ENCODE measurements around the gene ALK. TPM values are rescaled to one million over a fixed set of nuclear protein-coding genes. Genes with fewer than 3 reads are reported as not detected.

The ALK gene
- polyA plus RNA-seq, 1 of the 3 experiments (the other 2 are of a cell fraction), result 0.30 TPM

DNA sequence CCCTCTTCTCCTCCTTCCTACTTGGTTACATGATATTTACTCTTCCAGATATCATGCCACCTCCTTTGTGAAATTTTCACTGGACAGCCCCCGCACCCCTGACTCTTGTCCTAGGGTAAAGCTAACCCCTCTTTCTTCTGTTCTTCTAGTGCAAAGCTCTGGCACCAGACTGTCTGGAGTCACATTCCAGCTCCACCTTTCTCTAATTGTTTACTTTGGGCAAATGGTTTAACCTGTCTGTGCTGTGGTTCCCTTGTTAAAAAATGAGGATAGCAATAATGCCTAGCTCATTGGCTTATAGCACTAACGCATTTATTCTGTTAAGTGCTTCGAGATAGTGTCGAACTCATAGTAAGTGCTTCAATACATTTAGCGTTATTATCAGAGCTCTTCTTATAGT, 306.2 kb downstream of the ALK start:
- ChIA-PET CTCF (interaction anchor here (0.7 to 0.9 kb wide), 4 partner anchors 15 to 307 kb away, joined by 3 read pairs; no protein-coding TSS in a partner anchor), POLR2A (interaction anchor here (0.7 to 2.4 kb wide), 2 partner anchors 35 to 305 kb away, joined by 3 to 11 read pairs; no protein-coding TSS in a partner anchor)
- H3K4me3 ChIP-seq (ENCODE audit: low read depth in 2 of 2, low read length in 1 of 2), result no peak overlapping the region
- no peak overlapping the region for H2AFZ ChIP-seq (ENCODE audit: low read depth)
- no peak for DNase-seq
- peaks cover 0 to 83% of the 10 kb centered on the region in 2 experiments; a peak in 2 of 4 replicates for H3K4me1 ChIP-seq (ENCODE audit: control insufficient read depth in 1 of 2, insufficient read depth in 2 of 2, low read depth in 1 of 2, low read length in 1 of 2)
- TF ChIP-seq NFIC (IDR thresholded peaks at IDR 0.05; ENCODE audit: borderline replicate concordance), result no peak
- no peak for TF ChIP-seq YY1 (IDR thresholded peaks at IDR 0.05; ENCODE audit: low read depth)
- TF ChIP-seq RXRA (IDR thresholded peaks at IDR 0.05; ENCODE audit: borderline replicate concordance, low read depth), result no peak
- TF ChIP-seq, protein P1, sequence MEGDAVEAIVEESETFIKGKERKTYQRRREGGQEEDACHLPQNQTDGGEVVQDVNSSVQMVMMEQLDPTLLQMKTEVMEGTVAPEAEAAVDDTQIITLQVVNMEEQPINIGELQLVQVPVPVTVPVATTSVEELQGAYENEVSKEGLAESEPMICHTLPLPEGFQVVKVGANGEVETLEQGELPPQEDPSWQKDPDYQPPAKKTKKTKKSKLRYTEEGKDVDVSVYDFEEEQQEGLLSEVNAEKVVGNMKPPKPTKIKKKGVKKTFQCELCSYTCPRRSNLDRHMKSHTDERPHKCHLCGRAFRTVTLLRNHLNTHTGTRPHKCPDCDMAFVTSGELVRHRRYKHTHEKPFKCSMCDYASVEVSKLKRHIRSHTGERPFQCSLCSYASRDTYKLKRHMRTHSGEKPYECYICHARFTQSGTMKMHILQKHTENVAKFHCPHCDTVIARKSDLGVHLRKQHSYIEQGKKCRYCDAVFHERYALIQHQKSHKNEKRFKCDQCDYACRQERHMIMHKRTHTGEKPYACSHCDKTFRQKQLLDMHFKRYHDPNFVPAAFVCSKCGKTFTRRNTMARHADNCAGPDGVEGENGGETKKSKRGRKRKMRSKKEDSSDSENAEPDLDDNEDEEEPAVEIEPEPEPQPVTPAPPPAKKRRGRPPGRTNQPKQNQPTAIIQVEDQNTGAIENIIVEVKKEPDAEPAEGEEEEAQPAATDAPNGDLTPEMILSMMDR (IDR thresholded peaks at IDR 0.05), result no peak
- no peak for TF ChIP-seq FOXJ3 (CRISPR knock-in tag; IDR thresholded peaks at IDR 0.05)
- no peak for TF ChIP-seq RAD21 (IDR thresholded peaks at IDR 0.05; ENCODE audit: low read length)
- no peak for TF ChIP-seq GABPA (IDR thresholded peaks at IDR 0.05; ENCODE audit: low read depth)
- TF ChIP-seq FOXM1 (IDR thresholded peaks at IDR 0.05; ENCODE audit: low read depth), result no peak
- TF ChIP-seq CHD2 (IDR thresholded peaks at IDR 0.05; ENCODE audit: low read length, partially characterized antibody), result no peak
- TF ChIP-seq, protein P2, sequence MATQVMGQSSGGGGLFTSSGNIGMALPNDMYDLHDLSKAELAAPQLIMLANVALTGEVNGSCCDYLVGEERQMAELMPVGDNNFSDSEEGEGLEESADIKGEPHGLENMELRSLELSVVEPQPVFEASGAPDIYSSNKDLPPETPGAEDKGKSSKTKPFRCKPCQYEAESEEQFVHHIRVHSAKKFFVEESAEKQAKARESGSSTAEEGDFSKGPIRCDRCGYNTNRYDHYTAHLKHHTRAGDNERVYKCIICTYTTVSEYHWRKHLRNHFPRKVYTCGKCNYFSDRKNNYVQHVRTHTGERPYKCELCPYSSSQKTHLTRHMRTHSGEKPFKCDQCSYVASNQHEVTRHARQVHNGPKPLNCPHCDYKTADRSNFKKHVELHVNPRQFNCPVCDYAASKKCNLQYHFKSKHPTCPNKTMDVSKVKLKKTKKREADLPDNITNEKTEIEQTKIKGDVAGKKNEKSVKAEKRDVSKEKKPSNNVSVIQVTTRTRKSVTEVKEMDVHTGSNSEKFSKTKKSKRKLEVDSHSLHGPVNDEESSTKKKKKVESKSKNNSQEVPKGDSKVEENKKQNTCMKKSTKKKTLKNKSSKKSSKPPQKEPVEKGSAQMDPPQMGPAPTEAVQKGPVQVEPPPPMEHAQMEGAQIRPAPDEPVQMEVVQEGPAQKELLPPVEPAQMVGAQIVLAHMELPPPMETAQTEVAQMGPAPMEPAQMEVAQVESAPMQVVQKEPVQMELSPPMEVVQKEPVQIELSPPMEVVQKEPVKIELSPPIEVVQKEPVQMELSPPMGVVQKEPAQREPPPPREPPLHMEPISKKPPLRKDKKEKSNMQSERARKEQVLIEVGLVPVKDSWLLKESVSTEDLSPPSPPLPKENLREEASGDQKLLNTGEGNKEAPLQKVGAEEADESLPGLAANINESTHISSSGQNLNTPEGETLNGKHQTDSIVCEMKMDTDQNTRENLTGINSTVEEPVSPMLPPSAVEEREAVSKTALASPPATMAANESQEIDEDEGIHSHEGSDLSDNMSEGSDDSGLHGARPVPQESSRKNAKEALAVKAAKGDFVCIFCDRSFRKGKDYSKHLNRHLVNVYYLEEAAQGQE (IDR thresholded peaks at IDR 0.05; ENCODE audit: low read depth, low read length), result no peak
- no peak for TF ChIP-seq POLR2AphosphoS5 (IDR thresholded peaks at IDR 0.05; ENCODE audit: low read depth, low read length)
- TF ChIP-seq EP300 (IDR thresholded peaks at IDR 0.05; ENCODE audit: borderline replicate concordance in 1 of 2, low read depth in 1 of 2, low read length in 1 of 2), result no peak
- no peak overlapping the region for H3K4me2 ChIP-seq
- no peaks in the 10 kb centered on the region for H4K20me1 ChIP-seq (ENCODE audit: insufficient read depth)
- no peaks in the 10 kb centered on the region for H3F3A ChIP-seq (replicated peaks; ENCODE audit: insufficient read depth)
- H3K27me3 ChIP-seq (ENCODE audit: insufficient read depth), result no peaks in the 10 kb centered on the region
- H3K9me3 ChIP-seq, result no peaks in the 10 kb centered on the region
- no peaks in the 10 kb centered on the region for H3K36me3 ChIP-seq (replicated peaks in 1 of 2; ENCODE audit: control insufficient read depth in 1 of 2, insufficient read depth in 2 of 2, low read length in 1 of 2)
- H3K9ac ChIP-seq, result no peak overlapping the region
- H3K27ac ChIP-seq (ENCODE audit: low read depth in 2 of 2, low read length in 1 of 2), result peak overlapping the region in 1 of 2 experiments; percentile 99; a peak in 2 of 4 replicates
- no peaks in the 10 kb centered on the region for H3K9me2 ChIP-seq
- WGBS (ENCODE audit: low lambda C conversion rate), result 61% methylated on average over 5 of the region's 5 CpGs
- no peaks in the 10 kb centered on the region for H3K79me2 ChIP-seq (ENCODE audit: insufficient read depth)
